GM23338 (cell line): Measurements from ENCODE around the gene PCSK6. TPM values are rescaled to one million over a fixed set of nuclear protein-coding genes. Genes with fewer than 3 reads are reported as not detected.

Source experiments
- ATAC-seq: fragments of 200-7000 bp; cut with Tn5 transposase; 3 replicates; pipeline ENCODE4 v1.9.1; 2020
- DNase-seq: peaks from one replicate; pipeline ENCODE4 v3.0.0-alpha.2; 2015; ENCODE audit warnings: low spot score
- H2AFZ ChIP-seq: fragments of 200-600 bp; sonication (generic); 2 replicates; pipeline ENCODE4 v1.8.0; 2016; ENCODE audit warnings: antibody characterized with exemption, mild to moderate bottlenecking, moderate library complexity
- H3F3A ChIP-seq: fragments of 200-600 bp; sonication (generic); replicated peaks from 2 replicates; pipeline ENCODE4 v1.8.0; 2017; ENCODE audit warnings: antibody characterized with exemption, mixed run types, low read depth
- H3K27ac ChIP-seq: fragments of 200-600 bp; sonication (generic); 2 replicates; pipeline ENCODE4 v1.6.1; 2016; ENCODE audit warnings: low read depth
- H3K27me3 ChIP-seq: fragments of 200-600 bp; sonication (generic); 2 replicates; pipeline ENCODE4 v1.8.0; 2016; ENCODE audit warnings: mild to moderate bottlenecking, mixed run types, moderate library complexity; ENCODE audit not compliant: insufficient read depth
- H3K36me3 ChIP-seq: fragments of 200-600 bp; sonication (generic); 2 replicates; pipeline ENCODE4 v1.8.0; 2016; ENCODE audit warnings: mild to moderate bottlenecking; ENCODE audit not compliant: insufficient read depth
- H3K4me1 ChIP-seq: fragments of 200-600 bp; sonication (generic); 2 replicates; pipeline ENCODE4 v1.8.0; 2016; ENCODE audit warnings: mild to moderate bottlenecking, moderate library complexity; ENCODE audit not compliant: insufficient read depth
- H3K4me2 ChIP-seq: fragments of 200-600 bp; sonication (generic); 2 replicates; pipeline ENCODE4 v1.7.1; 2017; ENCODE audit warnings: mixed run types
- H3K4me3 ChIP-seq: fragments of 200-600 bp; sonication (generic); 2 replicates; pipeline ENCODE4 v1.6.1; 2016; ENCODE audit warnings: mixed run types
- H3K79me2 ChIP-seq: fragments of 200-600 bp; sonication (generic); replicated peaks from 2 replicates; pipeline ENCODE4 v1.8.0; 2017; ENCODE audit warnings: mild to moderate bottlenecking; ENCODE audit not compliant: insufficient read depth
- H3K9me2 ChIP-seq: fragments of 200-600 bp; sonication (generic); 2 replicates; pipeline ENCODE4 v1.8.0; 2017; ENCODE audit not compliant: insufficient read depth
- H4K20me1 ChIP-seq: fragments of 200-600 bp; sonication (generic); replicated peaks from 2 replicates; pipeline ENCODE4 v1.8.0; 2017; ENCODE audit warnings: mild to moderate bottlenecking; ENCODE audit not compliant: insufficient read depth
- H3K27ac Mint-ChIP-seq: 2 replicates; pipeline ENCODE4 v1.8.0; 2020; ENCODE audit warnings: inconsistent platforms, mild to moderate bottlenecking, moderate library complexity, mixed read lengths
- H3K27me3 Mint-ChIP-seq: 3 replicates; pipeline ENCODE4 v1.8.0; 2022; ENCODE audit warnings: low read depth, mild to moderate bottlenecking, moderate library complexity, mixed read lengths, inconsistent platforms; ENCODE audit not compliant: insufficient read depth, poor library complexity
- H3K36me3 Mint-ChIP-seq: 3 replicates; pipeline ENCODE4 v1.8.0; 2021; ENCODE audit warnings: low read depth, mild to moderate bottlenecking, inconsistent platforms, moderate library complexity, mixed read lengths
- H3K4me1 Mint-ChIP-seq: 3 replicates; pipeline ENCODE4 v1.8.0; 2020; ENCODE audit warnings: mild to moderate bottlenecking, inconsistent platforms, mixed read lengths
- H3K4me3 Mint-ChIP-seq: 3 replicates; pipeline ENCODE4 v1.8.0; 2021; ENCODE audit warnings: moderate library complexity, mild to moderate bottlenecking, inconsistent platforms, mixed read lengths
- H3K9me3 Mint-ChIP-seq: 3 replicates; pipeline ENCODE4 v1.8.0; 2020; ENCODE audit warnings: moderate library complexity, mild to moderate bottlenecking, inconsistent platforms, mixed read lengths
- CREB1 ChIP-seq: fragments of 250-450 bp; sonication (Bioruptor Pico); IDR thresholded peaks from 2 replicates; pipeline ENCODE4 v1.5.0; 2020; ENCODE audit warnings: low read depth, mild to moderate bottlenecking, moderate library complexity
- CTCF ChIP-seq, 2 experiments: fragments of 200-600 bp in 1 of 2; sonication (generic) in 1 of 2; conservative IDR thresholded peaks; 2 replicates each; pipeline versions ENCODE4 v1.5.1 to v1.6.1; 2016 to 2017; ENCODE audit warnings: antibody characterized with exemption in 2 of 2, low read depth in 2 of 2, mild to moderate bottlenecking in 2 of 2, moderate library complexity in 1 of 2
- ETS1 ChIP-seq: IDR thresholded peaks from 2 replicates; pipeline ENCODE4 v1.6.1; 2016; ENCODE audit warnings: antibody characterized with exemption
- EZH2 ChIP-seq: fragments of 200-600 bp; sonication (generic); IDR thresholded peaks from one replicate; pipeline ENCODE4 v1.8.0; 2017; ENCODE audit warnings: antibody characterized with exemption, mild to moderate bottlenecking, low read depth; ENCODE audit not compliant: unreplicated experiment
- EZH2phosphoT487 ChIP-seq: fragments of 200-600 bp; sonication (generic); IDR thresholded peaks from one replicate; pipeline ENCODE4 v1.8.1; 2018; ENCODE audit warnings: antibody characterized with exemption; ENCODE audit not compliant: unreplicated experiment
- JUNB ChIP-seq: IDR thresholded peaks from one replicate; pipeline ENCODE4 v1.6.1; 2016; ENCODE audit warnings: antibody characterized with exemption; ENCODE audit not compliant: unreplicated experiment
- NANOG ChIP-seq: IDR thresholded peaks from 2 replicates; pipeline ENCODE4 v1.6.1; 2016; ENCODE audit warnings: antibody characterized with exemption, borderline replicate concordance
- POLR2AphosphoS5 ChIP-seq: IDR thresholded peaks from 2 replicates; pipeline ENCODE4 v1.6.1; 2016; ENCODE audit warnings: antibody characterized with exemption, low read depth
- REST ChIP-seq: IDR thresholded peaks from one replicate; pipeline ENCODE4 v1.6.1; 2018; ENCODE audit warnings: antibody characterized with exemption; ENCODE audit not compliant: unreplicated experiment
- STAT1 ChIP-seq: IDR thresholded peaks from one replicate; pipeline ENCODE4 v1.6.1; 2016; ENCODE audit warnings: antibody characterized with exemption; ENCODE audit not compliant: unreplicated experiment
- ZNF114 ChIP-seq: fragments of 250-450 bp; sonication (Bioruptor Pico); IDR thresholded peaks from 2 replicates; pipeline ENCODE4 v1.5.0; 2020; ENCODE audit warnings: mild to moderate bottlenecking, moderate library complexity
- ZNF331 ChIP-seq: fragments of 250-450 bp; sonication (Bioruptor Pico); IDR thresholded peaks from 2 replicates; pipeline ENCODE4 v1.5.0; 2020; ENCODE audit warnings: low read depth, mild to moderate bottlenecking, moderate library complexity
- ZNF462 ChIP-seq: fragments of 250-450 bp; sonication (Bioruptor Pico); IDR thresholded peaks from 2 replicates; pipeline ENCODE4 v1.5.0; 2020; ENCODE audit warnings: mild to moderate bottlenecking, moderate library complexity
- polyA plus RNA-seq: library from polyadenylated mRNA; unstranded; fragments of >200 nt; fragmentation: Nextera tagmentation; extraction: Ambion mirVana; gene quantifications from 2 replicates; pipeline ENCODE4 v1.2.1, GENCODE V29; 2016
- total RNA-seq: library from RNA; depleted of rRNA; stranded (reverse); fragments of >200 nt; shearing (Covaris generic); gene quantifications from 2 replicates; pipeline ENCODE4 v1.2.3, GENCODE V29; 2014

Gene PCSK6
- total and polyA plus RNA-seq, 2 experiments from 2014 or later: 1.7 to 6.7 TPM

- H3K9me2 ChIP-seq: no peaks in the 10 kb centered on the region
- H3K36me3 Mint-ChIP-seq: no peaks in the 10 kb centered on the region
- no peaks in the 10 kb centered on the region for H3K4me1 ChIP-seq
- H3K9me3 Mint-ChIP-seq: no peaks in the 10 kb centered on the region
- no peak overlapping the region for H3K4me2 ChIP-seq
- peak overlapping the region; percentile 76; the same call in 1 of the 2 replicates for H2AFZ ChIP-seq
- no peak for DNase-seq
- no peak overlapping the region for H3K4me3 ChIP-seq
- peaks cover 8% of the 10 kb centered on the region for H3K27me3 Mint-ChIP-seq
- no peaks in the 10 kb centered on the region for H4K20me1 ChIP-seq
- H3K27me3 ChIP-seq: no peaks in the 10 kb centered on the region
- H3K36me3 ChIP-seq: no peaks in the 10 kb centered on the region
- peaks cover 11% of the 10 kb centered on the region; the same call in 2 of the 3 replicates for H3K4me1 Mint-ChIP-seq
- no peak overlapping the region for H3K27ac ChIP-seq
- H3K27ac Mint-ChIP-seq: no peak overlapping the region
- ATAC-seq: no peak
- H3K79me2 ChIP-seq: no peaks in the 10 kb centered on the region
- TF ChIP-seq STAT1 (no peak), ZNF331 (no peak), ETS1 (no peak), CREB1 (CRISPR knock-in tag) (no peak), ZNF114 (CRISPR knock-in tag) (no peak), ZNF462 (CRISPR knock-in tag) (no peak), CTCF (conservative IDR thresholded peaks at IDR 0.05; ENCODE audit: low read depth in 2 of 2) (no peak), REST (no peak), NANOG (no peak), EZH2phosphoT487 (no peak), POLR2AphosphoS5 (no peak), EZH2 (no peak), JUNB (no peak)
- H3K4me3 Mint-ChIP-seq: no peak overlapping the region
- no peaks in the 10 kb centered on the region for H3F3A ChIP-seq
Observed at GRCh38 chr15:101526890-101527289, 37.4 kb upstream of the PCSK6 start.
